ENCODE data around the gene SERINC3. TPM values are rescaled to one million over a fixed set of nuclear protein-coding genes. Genes with fewer than 3 reads are reported as not detected.

Gene SERINC3
- total RNA-seq, 1 donor from 2014 or later, result 82.4 TPM

DNA sequence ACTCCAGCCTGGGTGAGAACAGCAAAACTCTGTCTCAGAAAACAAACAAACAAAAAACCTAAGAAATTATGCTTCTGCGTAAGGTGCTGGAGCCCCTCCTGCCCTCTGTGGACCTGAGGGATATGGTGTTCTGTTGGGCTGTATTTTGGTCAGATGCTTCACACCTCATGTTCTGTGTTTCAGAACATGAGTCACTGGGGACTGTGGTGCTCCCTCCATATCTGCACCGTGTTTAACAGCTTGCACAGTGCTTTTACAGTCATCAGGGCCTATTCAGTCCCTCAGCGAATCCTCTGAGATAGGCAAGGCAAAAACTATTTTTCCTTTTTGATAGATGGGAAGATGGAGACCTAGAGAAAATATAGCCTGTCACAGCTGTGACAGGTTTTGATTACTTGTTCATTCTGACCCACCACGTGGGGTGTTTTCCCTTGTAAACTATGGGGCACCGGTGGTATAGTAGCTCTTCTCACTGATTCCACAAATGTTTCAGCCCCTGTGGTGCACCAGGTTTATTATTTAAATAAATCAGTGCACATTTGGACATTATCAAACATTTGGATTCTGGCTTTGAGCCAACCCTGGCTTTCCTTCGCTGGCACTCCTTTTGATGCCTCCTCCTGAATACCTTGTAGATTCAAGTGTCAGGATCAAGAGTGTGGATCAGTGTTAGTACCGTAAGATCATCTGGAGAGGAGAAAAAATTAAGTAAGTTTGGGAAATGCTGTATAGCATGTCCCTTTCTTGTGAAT is 36.6 kb downstream of the SERINC3 start:
- FAIRE-seq (no peak), DNase-seq (ENCODE audit: low read depth) (no peak)
- H3K36me3 ChIP-seq (ENCODE audit: control insufficient read depth, insufficient read depth, low read length), result peaks cover 28% of the 10 kb centered on the region
- TF ChIP-seq, protein P1, sequence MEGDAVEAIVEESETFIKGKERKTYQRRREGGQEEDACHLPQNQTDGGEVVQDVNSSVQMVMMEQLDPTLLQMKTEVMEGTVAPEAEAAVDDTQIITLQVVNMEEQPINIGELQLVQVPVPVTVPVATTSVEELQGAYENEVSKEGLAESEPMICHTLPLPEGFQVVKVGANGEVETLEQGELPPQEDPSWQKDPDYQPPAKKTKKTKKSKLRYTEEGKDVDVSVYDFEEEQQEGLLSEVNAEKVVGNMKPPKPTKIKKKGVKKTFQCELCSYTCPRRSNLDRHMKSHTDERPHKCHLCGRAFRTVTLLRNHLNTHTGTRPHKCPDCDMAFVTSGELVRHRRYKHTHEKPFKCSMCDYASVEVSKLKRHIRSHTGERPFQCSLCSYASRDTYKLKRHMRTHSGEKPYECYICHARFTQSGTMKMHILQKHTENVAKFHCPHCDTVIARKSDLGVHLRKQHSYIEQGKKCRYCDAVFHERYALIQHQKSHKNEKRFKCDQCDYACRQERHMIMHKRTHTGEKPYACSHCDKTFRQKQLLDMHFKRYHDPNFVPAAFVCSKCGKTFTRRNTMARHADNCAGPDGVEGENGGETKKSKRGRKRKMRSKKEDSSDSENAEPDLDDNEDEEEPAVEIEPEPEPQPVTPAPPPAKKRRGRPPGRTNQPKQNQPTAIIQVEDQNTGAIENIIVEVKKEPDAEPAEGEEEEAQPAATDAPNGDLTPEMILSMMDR (IDR thresholded peaks at IDR 0.05; ENCODE audit: insufficient read depth, low read length, severe bottlenecking), result no peak
- H3K27me3 ChIP-seq (ENCODE audit: control insufficient read depth, insufficient read depth, low read length), result no peaks in the 10 kb centered on the region
- no peak overlapping the region for H3K4me3 ChIP-seq (ENCODE audit: low read depth, low read length)

DNA sequence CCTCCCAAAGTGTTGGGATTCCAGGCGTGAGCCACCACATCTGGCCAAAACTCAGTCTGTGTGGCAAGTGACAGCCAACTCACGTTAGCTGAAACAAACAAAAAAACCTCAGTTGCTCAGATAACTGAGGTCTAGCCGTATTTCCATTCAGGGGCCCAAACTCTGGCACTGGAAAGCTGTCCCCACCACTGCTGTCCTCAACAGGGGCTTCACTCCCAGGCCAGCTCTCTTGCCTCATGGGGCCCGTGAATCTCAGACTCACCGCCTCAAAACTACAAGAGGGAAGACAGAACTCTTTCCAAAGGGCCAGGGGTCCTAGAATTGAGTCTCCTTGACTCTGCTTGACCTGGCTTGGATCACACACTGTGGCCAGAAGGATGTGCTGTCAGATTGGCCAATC is 38.8 kb downstream of the SERINC3 start:
- DNase-seq (ENCODE audit: low read depth) (no peak), FAIRE-seq (no peak)
- H3K27me3 ChIP-seq (ENCODE audit: control insufficient read depth, insufficient read depth, low read length), result no peaks in the 10 kb centered on the region
- TF ChIP-seq, protein P1 (IDR thresholded peaks at IDR 0.05; ENCODE audit: insufficient read depth, low read length, severe bottlenecking), result no peak
- peaks cover 19% of the 10 kb centered on the region for H3K36me3 ChIP-seq (ENCODE audit: control insufficient read depth, insufficient read depth, low read length)
- H3K4me3 ChIP-seq (ENCODE audit: low read depth, low read length), result no peak overlapping the region

DNA sequence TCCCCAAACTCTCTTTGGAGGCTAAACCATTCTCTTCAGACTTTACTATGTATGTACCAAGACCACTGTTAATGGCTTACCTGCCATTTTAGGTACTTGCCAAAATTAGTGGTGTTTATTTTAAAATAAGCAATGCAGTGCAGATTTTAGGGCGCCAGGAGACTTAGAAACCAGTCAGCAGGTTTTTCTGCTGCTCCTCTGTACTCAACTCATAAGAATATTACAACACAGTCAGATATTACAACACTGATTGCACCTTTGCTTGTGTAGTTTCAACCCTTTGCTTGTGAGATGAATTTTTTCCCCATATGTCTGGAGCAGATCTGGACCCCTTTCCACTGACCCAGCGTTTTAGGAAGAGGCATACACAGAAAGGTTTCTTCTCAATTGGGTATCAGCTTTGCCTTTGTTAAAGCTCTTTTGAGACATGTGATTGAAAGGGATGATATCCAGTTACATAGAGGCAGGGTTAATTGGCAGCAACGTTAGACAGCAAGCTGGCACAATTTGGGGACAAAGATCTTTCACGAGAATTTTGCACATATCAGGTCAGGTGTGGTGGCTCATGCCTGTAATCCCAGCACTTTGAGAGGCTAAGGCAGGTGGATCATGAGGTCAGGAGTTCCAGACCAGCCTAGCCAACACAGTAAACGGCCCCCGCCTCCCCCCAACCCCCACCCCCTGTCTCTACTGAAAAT is 40.0 kb downstream of the SERINC3 start:
- DNase-seq (ENCODE audit: low read depth) (no peak), FAIRE-seq (no peak)
- TF ChIP-seq, protein P1 (IDR thresholded peaks at IDR 0.05; ENCODE audit: insufficient read depth, low read length, severe bottlenecking), result no peak
- Histone ChIP-seq H3K4me3 (ENCODE audit: low read depth, low read length) (no peak overlapping the region), H3K27me3 (ENCODE audit: control insufficient read depth, insufficient read depth, low read length) (no peaks in the 10 kb centered on the region), H3K36me3 (ENCODE audit: control insufficient read depth, insufficient read depth, low read length) (peaks cover 19% of the 10 kb centered on the region)

DNA sequence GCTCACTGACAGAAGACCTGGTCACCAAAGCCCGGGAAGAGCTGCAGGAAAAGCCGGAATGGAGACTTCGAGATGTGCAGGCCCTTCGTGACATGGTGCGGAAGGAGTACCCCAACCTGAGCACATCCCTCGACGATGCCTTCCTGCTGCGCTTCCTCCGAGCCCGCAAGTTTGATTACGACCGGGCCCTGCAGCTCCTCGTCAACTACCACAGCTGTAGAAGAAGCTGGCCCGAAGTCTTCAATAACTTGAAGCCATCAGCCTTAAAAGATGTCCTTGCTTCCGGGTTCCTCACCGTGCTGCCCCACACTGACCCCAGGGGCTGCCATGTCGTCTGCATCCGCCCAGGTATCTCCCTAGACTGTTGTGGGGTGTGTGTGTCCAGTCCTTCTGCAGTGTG is 41.8 kb downstream of the SERINC3 start:
- no peak for FAIRE-seq

DNA sequence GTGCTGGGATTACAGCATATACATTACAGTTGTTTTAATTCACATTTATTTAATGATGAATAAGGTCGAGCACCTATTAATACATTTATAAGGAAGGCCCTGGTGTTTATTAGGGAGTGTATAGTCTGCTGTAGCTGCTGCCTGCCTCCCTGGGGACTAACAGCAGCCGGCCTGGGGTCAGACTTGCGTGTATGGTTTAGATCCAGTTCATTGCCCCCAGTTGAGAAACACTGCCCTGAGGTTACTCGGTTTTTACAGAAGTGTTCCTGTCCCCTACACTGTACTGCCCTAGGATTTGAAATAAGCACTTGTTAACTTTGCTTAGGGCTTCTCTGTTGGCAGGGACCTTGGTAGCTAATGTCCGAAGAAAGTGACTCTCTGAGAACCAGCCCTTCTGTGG is 42.2 kb downstream of the SERINC3 start:
- Histone ChIP-seq H3K27me3 (ENCODE audit: control insufficient read depth, insufficient read depth, low read length) (no peaks in the 10 kb centered on the region), H3K4me3 (ENCODE audit: low read depth, low read length) (no peak overlapping the region), H3K36me3 (ENCODE audit: control insufficient read depth, insufficient read depth, low read length) (peaks cover 14% of the 10 kb centered on the region)
- DNase-seq (ENCODE audit: low read depth), result no peak
- TF ChIP-seq, protein P1 (IDR thresholded peaks at IDR 0.05; ENCODE audit: insufficient read depth, low read length, severe bottlenecking), result no peak
- FAIRE-seq, result no peak

More for the DNA sequence above, 41.8 kb downstream of the SERINC3 start:
- TF ChIP-seq, protein P1 (IDR thresholded peaks at IDR 0.05; ENCODE audit: insufficient read depth, low read length, severe bottlenecking), result no peak
- Histone ChIP-seq H3K36me3 (ENCODE audit: control insufficient read depth, insufficient read depth, low read length) (peaks cover 15% of the 10 kb centered on the region), H3K27me3 (ENCODE audit: control insufficient read depth, insufficient read depth, low read length) (no peaks in the 10 kb centered on the region), H3K4me3 (ENCODE audit: low read depth, low read length) (no peak overlapping the region)
- DNase-seq (ENCODE audit: low read depth), result no peak

All from bronchial epithelial cell (primary cell).